H1 (cell line): ENCODE results near the gene SGK1. TPM values are rescaled to one million over a fixed set of nuclear protein-coding genes. Genes with fewer than 3 reads are reported as not detected.

Experiments
- CTCF ChIA-PET: fragments of 300-600 bp; sonication (Branson Sonifier 250); formaldehyde crosslinking; loops from one replicate; lab custom pipeline; 2021; ENCODE audit not compliant: partially characterized antibody; lab: Charles Lee
- POLR2A ChIA-PET: fragments of 300-600 bp; sonication (Branson Sonifier 250); formaldehyde crosslinking; loops from one replicate; lab custom pipeline; 2021; ENCODE audit warnings: inconsistent platforms; ENCODE audit not compliant: partially characterized antibody; lab: Charles Lee
- DNase-seq, 2 experiments: peaks; one replicate each; pipeline versions ENCODE4 v3.0.0 to v3.0.0-alpha.2; 2010 to 2022; ENCODE audit warnings: low spot score in 2 of 2, low read depth in 1 of 2, mixed read lengths in 1 of 2
- FAIRE-seq: peaks from 2 replicates; lab custom pipeline; 2011; peaks lifted over from hg19 to GRCh38; lab: Jason Lieb, UNC
- H2AFZ ChIP-seq: 2 replicates; pipeline ENCODE4 v1.8.1; 2012; ENCODE audit warnings: low read length, inconsistent platforms
- H2AK5ac ChIP-seq: 2 replicates; pipeline ENCODE4 v1.6.1; 2013; ENCODE audit warnings: low read depth, low read length
- H2BK120ac ChIP-seq: replicated peaks from 2 replicates; pipeline ENCODE3; 2013; ENCODE audit warnings: low read depth, low read length, inconsistent platforms
- H2BK12ac ChIP-seq: 2 replicates; pipeline ENCODE4 v1.6.1; 2013; ENCODE audit warnings: low read depth, low read length
- H2BK15ac ChIP-seq: 2 replicates; pipeline ENCODE4 v1.6.1; 2013; ENCODE audit warnings: low read length
- H2BK20ac ChIP-seq: 2 replicates; pipeline ENCODE4 v1.6.1; 2013; ENCODE audit warnings: low read length
- H2BK5ac ChIP-seq: 2 replicates; pipeline ENCODE4 v1.6.1; 2013; ENCODE audit warnings: low read depth, low read length
- H3K14ac ChIP-seq: 2 replicates; pipeline ENCODE4 v1.6.1; 2013; ENCODE audit warnings: inconsistent platforms; ENCODE audit not compliant: insufficient read length
- H3K18ac ChIP-seq: 2 replicates; pipeline ENCODE4 v1.6.1; 2013; ENCODE audit warnings: low read length; ENCODE audit errors: extremely low read depth
- H3K23ac ChIP-seq: 2 replicates; pipeline ENCODE4 v1.6.1; 2013; ENCODE audit warnings: inconsistent platforms; ENCODE audit not compliant: insufficient read length
- H3K23me2 ChIP-seq: 2 replicates; pipeline ENCODE4 v1.6.1; 2013; ENCODE audit warnings: low read depth, low read length
- H3K27ac ChIP-seq: 2 replicates; pipeline ENCODE4 v1.6.1; 2011; ENCODE audit warnings: low read depth, low read length, inconsistent platforms
- H3K27me3 ChIP-seq, 4 experiments: replicated peaks in 1 of 4; 1 replicate in 1 of 4; 2 replicates in 3 of 4; pipeline versions ENCODE4 v1.6.1 to v1.8.1; 2011 to 2013; ENCODE audit warnings: low read length in 3 of 4, mild to moderate bottlenecking in 3 of 4, inconsistent platforms in 2 of 4, mixed read lengths in 2 of 4, moderate library complexity in 1 of 4; ENCODE audit not compliant: control insufficient read depth in 3 of 4, insufficient read depth in 3 of 4; ENCODE audit errors: extremely low read depth in 1 of 4
- H3K36me3 ChIP-seq, 4 experiments: 2 replicates each; pipeline versions ENCODE4 v1.6.1 to v1.8.1; 2011 to 2013; ENCODE audit warnings: mild to moderate bottlenecking in 4 of 4, low read length in 3 of 4, moderate library complexity in 2 of 4, control low read depth in 1 of 4, inconsistent platforms in 1 of 4; ENCODE audit not compliant: insufficient read depth in 4 of 4, control insufficient read depth in 2 of 4
- H3K4ac ChIP-seq: replicated peaks from 2 replicates; pipeline ENCODE3; 2013; ENCODE audit warnings: low read length, low read depth, mixed read lengths, inconsistent platforms; ENCODE audit not compliant: insufficient read length
- H3K4me1 ChIP-seq, 4 experiments: replicated peaks in 1 of 4; 1 replicate in 1 of 4; 2 replicates in 3 of 4; pipeline versions ENCODE4 v1.6.1 to v1.8.1; 2011 to 2013; ENCODE audit warnings: low read length in 3 of 4, inconsistent platforms in 2 of 4, mixed read lengths in 1 of 4; ENCODE audit not compliant: insufficient read depth in 4 of 4, control insufficient read depth in 3 of 4
- H3K4me2 ChIP-seq, 2 experiments: 2 replicates each; pipeline versions ENCODE4 v1.6.1 to v1.8.1; 2011 to 2013; ENCODE audit warnings: low read depth in 2 of 2, low read length in 2 of 2, control low read depth in 1 of 2, inconsistent platforms in 1 of 2, mild to moderate bottlenecking in 1 of 2; ENCODE audit not compliant: insufficient read depth in 1 of 2
- H3K4me3 ChIP-seq, 4 experiments: fragments of 200-600, 300-600 bp in 1 of 4; sonication (generic), shearing (Covaris generic), sonication (Bioruptor Twin) in 1 of 4; 2 replicates each; pipeline versions ENCODE4 v1.5.1 to v1.8.1; 2011 to 2016; ENCODE audit warnings: low read length in 4 of 4, low read depth in 3 of 4, control low read depth in 2 of 4, inconsistent platforms in 2 of 4, mild to moderate bottlenecking in 2 of 4, mixed read lengths in 1 of 4, moderate library complexity in 1 of 4; ENCODE audit not compliant: insufficient read depth in 2 of 4; ENCODE audit errors: extremely low read depth in 1 of 4
- H3K56ac ChIP-seq: replicated peaks from 2 replicates; pipeline ENCODE3; 2013; ENCODE audit warnings: low read depth, mild to moderate bottlenecking, mixed read lengths, low read length, inconsistent platforms; ENCODE audit not compliant: insufficient read length
- H3K79me1 ChIP-seq: 2 replicates; pipeline ENCODE4 v1.6.1; 2013; ENCODE audit warnings: low read depth, low read length, control low read depth
- H3K79me2 ChIP-seq, 2 experiments: 2 replicates each; pipeline versions ENCODE4 v1.6.1 to v1.8.1; 2012 to 2013; ENCODE audit warnings: low read length in 2 of 2, mild to moderate bottlenecking in 2 of 2, inconsistent platforms in 1 of 2; ENCODE audit not compliant: insufficient read depth in 2 of 2, control insufficient read depth in 1 of 2
- H3K9ac ChIP-seq, 4 experiments: replicated peaks in 1 of 4; 1 replicate in 1 of 4; 2 replicates in 3 of 4; pipeline versions ENCODE4 v1.6.1 to v1.8.1; 2011 to 2013; ENCODE audit warnings: low read depth in 3 of 4, low read length in 3 of 4, control low read depth in 2 of 4, mild to moderate bottlenecking in 2 of 4, moderate library complexity in 2 of 4, inconsistent platforms in 1 of 4; ENCODE audit errors: extremely low read depth in 1 of 4
- H3K9me3 ChIP-seq, 2 experiments: 2 replicates each; pipeline versions ENCODE4 v1.6.1 to v1.8.1; 2012 to 2013; ENCODE audit warnings: mild to moderate bottlenecking in 2 of 2, moderate library complexity in 2 of 2, control low read depth in 1 of 2, inconsistent platforms in 1 of 2, low read depth in 1 of 2, low read length in 1 of 2, mixed read lengths in 1 of 2; ENCODE audit not compliant: insufficient read depth in 2 of 2
- H4K20me1 ChIP-seq, 2 experiments: replicated peaks in 1 of 2; 2 replicates each; pipeline versions ENCODE3 to v1.8.1; 2011 to 2013; ENCODE audit warnings: inconsistent platforms in 2 of 2, low read length in 2 of 2, mild to moderate bottlenecking in 1 of 2; ENCODE audit not compliant: insufficient read depth in 2 of 2, control insufficient read depth in 1 of 2
- H4K5ac ChIP-seq: 2 replicates; pipeline ENCODE4 v1.6.1; 2013; ENCODE audit warnings: low read length, low read depth, mixed read lengths, inconsistent platforms; ENCODE audit not compliant: insufficient read length
- H4K8ac ChIP-seq: 2 replicates; pipeline ENCODE4 v1.8.0; 2013; ENCODE audit warnings: mild to moderate bottlenecking, moderate library complexity, low read length, inconsistent platforms; ENCODE audit not compliant: insufficient read depth; ENCODE audit errors: extremely low read depth
- H4K91ac ChIP-seq: replicated peaks from 2 replicates; pipeline ENCODE3; 2013; ENCODE audit warnings: low read length, mixed read lengths, inconsistent platforms; ENCODE audit not compliant: insufficient read length
- SAP30 ChIP-seq: fragments of 300-600 bp; sonication (generic); IDR thresholded peaks from 2 replicates; pipeline ENCODE4 v1.7.1; 2012; ENCODE audit warnings: low read length, moderate library complexity, mild to moderate bottlenecking, inconsistent platforms; ENCODE audit not compliant: insufficient read depth, insufficient replicate concordance
- TBP ChIP-seq: IDR thresholded peaks from 2 replicates; pipeline ENCODE4 v1.6.1; 2011; ENCODE audit warnings: low read depth, low read length, improper control_type of control experiment
- WGBS, 2 experiments: shearing (Covaris generic) in 1 of 2; methylation state at CpG; one replicate each; pipeline versions ENCODE4 v1.1.6 to v1.1.7; 2013 to 2015; ENCODE audit warnings: low lambda C conversion rate in 2 of 2, mixed read lengths in 2 of 2, inconsistent platforms in 1 of 2, low coverage in 1 of 2, missing lambda C conversion rate in 1 of 2; ENCODE audit not compliant: insufficient replicate concordance in 2 of 2, insufficient coverage in 1 of 2, insufficient read length in 1 of 2; ENCODE audit errors: extremely low coverage in 1 of 2, missing lambda C conversion rate in 1 of 2; 5-methylcytosine and 5-hydroxymethylcytosine counted together
- polyA plus RNA-seq, 7 experiments: library from polyadenylated mRNA; depleted of rRNA in 3 of 7; stranded (reverse) in 5 of 7; unstranded in 2 of 7; fragments of >200 nt in 5 of 7; fragments of 200-250 nt in 2 of 7; gene quantifications; 1 replicate in 5 of 7; 2 replicates in 1 of 7; 4 replicates in 1 of 7; pipeline versions ENCODE4 v1.2.1 to v1.2.3, GENCODE V29; 2011 to 2013; ENCODE audit warnings: missing spikeins in 2 of 7, mixed read lengths in 2 of 7
- total RNA-seq: library from RNA; stranded (reverse); fragmentation: NEBNext Ultra II Directional; extraction: Animal tissue kit (Norgen Biotek cat#: 25700); gene quantifications from 2 replicates; pipeline ENCODE4 v1.2.1, GENCODE V29; 2021
- TF ChIP-seq, protein P1 (sequence below): IDR thresholded peaks from 2 replicates; pipeline ENCODE4 v1.6.1; 2011; ENCODE audit warnings: low read length, improper control_type of control experiment

SGK1 gene
- total and polyA plus RNA-seq, 2 of the 8 experiments (the other 6 are each of a cell fraction or from before 2014, with no cell fraction given): 14.5 to 18.4 TPM

DNA sequence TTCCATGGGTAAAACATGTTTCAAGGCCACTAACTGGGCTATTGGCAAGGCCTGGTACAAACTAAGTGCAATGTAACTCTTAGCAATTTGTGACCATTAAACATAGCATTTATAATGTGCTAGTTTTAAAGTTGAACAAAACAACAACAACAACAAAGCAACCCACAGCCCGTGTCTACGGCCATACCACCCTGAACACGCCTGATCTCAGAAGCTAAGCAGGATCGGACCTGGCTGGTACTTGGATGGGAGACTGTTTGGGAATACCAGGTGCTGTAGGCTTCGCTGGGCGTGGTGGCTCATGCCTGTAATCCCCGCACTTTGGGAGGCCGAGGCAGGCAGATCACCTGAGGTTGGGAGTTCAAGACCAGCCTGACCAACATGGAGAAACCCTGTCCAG lies 61.0 kb downstream of the SGK1 start:
- TF ChIP-seq SAP30: no peak
- TF ChIP-seq, protein P1, sequence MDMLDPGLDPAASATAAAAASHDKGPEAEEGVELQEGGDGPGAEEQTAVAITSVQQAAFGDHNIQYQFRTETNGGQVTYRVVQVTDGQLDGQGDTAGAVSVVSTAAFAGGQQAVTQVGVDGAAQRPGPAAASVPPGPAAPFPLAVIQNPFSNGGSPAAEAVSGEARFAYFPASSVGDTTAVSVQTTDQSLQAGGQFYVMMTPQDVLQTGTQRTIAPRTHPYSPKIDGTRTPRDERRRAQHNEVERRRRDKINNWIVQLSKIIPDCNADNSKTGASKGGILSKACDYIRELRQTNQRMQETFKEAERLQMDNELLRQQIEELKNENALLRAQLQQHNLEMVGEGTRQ: no peak
- TF ChIP-seq TBP: peak; percentile 78
- no peak overlapping the region for H2BK12ac ChIP-seq
- H3K14ac ChIP-seq: no peak overlapping the region
- no peak overlapping the region for H4K91ac ChIP-seq
- H2BK120ac ChIP-seq: no peak overlapping the region
- no peak overlapping the region for H3K18ac ChIP-seq
- WGBS, 2 experiments: 94% methylated on average over 8 of the region's 8 CpGs; no CpG with 5 or more reads in 1 of the 2 experiments
- no peak overlapping the region for H2BK5ac ChIP-seq
- H4K5ac ChIP-seq: no peak overlapping the region
- CTCF ChIA-PET: interaction anchor here (0.7 to 0.8 kb wide), 2 partner anchors 83 to 384 kb away, joined by 3 read pairs; no protein-coding TSS in a partner anchor
- no peak overlapping the region for H2AFZ ChIP-seq
- H3K4me2 ChIP-seq: no peak overlapping the region
- no peak overlapping the region for H4K8ac ChIP-seq
- no peak overlapping the region for H3K56ac ChIP-seq
- no peaks in the 10 kb centered on the region for H3K79me1 ChIP-seq
- no peak overlapping the region for H3K4ac ChIP-seq
- no peaks in the 10 kb centered on the region for H3K23me2 ChIP-seq
- H2BK20ac ChIP-seq: no peak overlapping the region
- H3K79me2 ChIP-seq: no peaks in the 10 kb centered on the region
- H3K36me3 ChIP-seq: no peaks in the 10 kb centered on the region
- H3K9me3 ChIP-seq: no peaks in the 10 kb centered on the region
- H3K27me3 ChIP-seq: no peaks in the 10 kb centered on the region
- no peak overlapping the region for H3K4me3 ChIP-seq
- POLR2A ChIA-PET: no interaction called here
- no peak overlapping the region for H3K9ac ChIP-seq
- H3K4me1 ChIP-seq: no peaks in the 10 kb centered on the region
- no peak for DNase-seq
- H2AK5ac ChIP-seq: no peak overlapping the region
- no peak overlapping the region for H3K23ac ChIP-seq
- H3K27ac ChIP-seq: no peak overlapping the region
- no peaks in the 10 kb centered on the region for H4K20me1 ChIP-seq
- H2BK15ac ChIP-seq: no peak overlapping the region
- FAIRE-seq: peak; percentile 7
